AG09319 (cell line): ENCODE results near the gene SNAP29.
"Not testable (repeated sequence)": the region's sequence is repeated elsewhere in the genome, so short reads cannot be mapped to it uniquely, and the experiment has no call there.

Experiments used
- DNase-seq: peaks from one replicate; pipeline ENCODE4 v3.0.0-alpha.2; 2010; ENCODE audit warnings: low read depth; ENCODE audit errors: extremely low read depth
- CTCF ChIP-seq: IDR thresholded peaks from 2 replicates; pipeline ENCODE4 v1.5.1; 2011; ENCODE audit warnings: low read depth, mild to moderate bottlenecking, inconsistent platforms, low read length, moderate library complexity

SNAP29 gene

GRCh38 chr22:20899827-20900423 is 41.1 kb downstream of the SNAP29 start:
- DNase-seq = no peak

GRCh38 chr22:20901093-20902033 is 42.6 kb downstream of the SNAP29 start:
- DNase-seq = not testable (repeated sequence)

More at GRCh38 chr22:20899827-20900423, 41.1 kb downstream of the SNAP29 start:
- TF ChIP-seq CTCF = no peak

GRCh38 chr22:20903093-20903492 is 44.3 kb downstream of the SNAP29 start:
- TF ChIP-seq CTCF = no peak
- no peak for DNase-seq

GRCh38 chr22:20904008-20904979 is 45.5 kb downstream of the SNAP29 start:
- peak; percentile 86 for DNase-seq
- no peak for TF ChIP-seq CTCF

- DNase-seq = no peak
- no peak for TF ChIP-seq CTCF
Measured at GRCh38 chr22:20904980-20905355, 46.2 kb downstream of the SNAP29 start.

GRCh38 chr22:20905415-20906386 is 46.9 kb downstream of the SNAP29 start:
- DNase-seq = no peak
- TF ChIP-seq CTCF = no peak
